GM19193 (cell line): ENCODE results near the gene NUP93.

ENCODE experiments used
- POLR2A ChIP-seq: IDR thresholded peaks from 4 replicates; pipeline ENCODE4 v1.6.1; 2011; ENCODE audit not compliant: insufficient read depth, insufficient read length; ENCODE audit errors: extremely low read depth

NUP93 gene

DNA sequence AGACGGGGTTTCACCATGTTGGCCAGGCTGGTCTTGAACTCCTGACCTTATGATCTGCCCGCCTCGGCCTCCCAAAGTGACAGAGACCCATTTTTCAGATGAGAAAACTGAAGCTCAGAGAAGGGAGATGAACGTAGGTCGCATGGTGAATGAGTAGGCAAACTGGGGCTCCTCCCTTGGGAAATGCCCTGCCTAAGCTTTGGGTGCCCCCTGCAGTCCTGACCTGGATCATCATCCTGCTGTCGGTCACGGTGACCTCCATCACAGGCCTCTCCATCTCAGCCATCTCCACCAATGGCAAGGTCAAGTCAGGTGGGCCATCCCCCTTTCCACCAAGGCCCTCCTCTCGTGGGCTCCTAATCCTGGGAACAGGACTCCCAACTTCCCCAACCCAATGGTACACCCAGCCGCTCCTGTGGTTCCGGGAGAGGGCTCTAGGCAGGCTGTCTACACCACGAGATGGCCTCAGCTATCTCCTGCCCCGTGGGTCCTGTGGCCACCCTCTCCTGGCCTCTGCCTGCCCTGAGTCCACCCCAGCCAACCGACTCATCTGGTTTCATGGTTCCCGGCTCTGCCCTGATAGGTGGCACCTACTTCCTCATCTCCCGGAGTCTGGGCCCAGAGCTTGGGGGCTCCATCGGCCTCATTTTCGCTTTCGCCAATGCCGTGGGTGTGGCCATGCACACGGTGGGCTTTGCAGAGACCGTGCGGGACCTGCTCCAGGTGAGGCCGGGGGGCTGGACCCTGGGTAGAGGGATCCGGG lies 139.8 kb downstream of the NUP93 start:
- TF ChIP-seq POLR2A, result no peak

DNA sequence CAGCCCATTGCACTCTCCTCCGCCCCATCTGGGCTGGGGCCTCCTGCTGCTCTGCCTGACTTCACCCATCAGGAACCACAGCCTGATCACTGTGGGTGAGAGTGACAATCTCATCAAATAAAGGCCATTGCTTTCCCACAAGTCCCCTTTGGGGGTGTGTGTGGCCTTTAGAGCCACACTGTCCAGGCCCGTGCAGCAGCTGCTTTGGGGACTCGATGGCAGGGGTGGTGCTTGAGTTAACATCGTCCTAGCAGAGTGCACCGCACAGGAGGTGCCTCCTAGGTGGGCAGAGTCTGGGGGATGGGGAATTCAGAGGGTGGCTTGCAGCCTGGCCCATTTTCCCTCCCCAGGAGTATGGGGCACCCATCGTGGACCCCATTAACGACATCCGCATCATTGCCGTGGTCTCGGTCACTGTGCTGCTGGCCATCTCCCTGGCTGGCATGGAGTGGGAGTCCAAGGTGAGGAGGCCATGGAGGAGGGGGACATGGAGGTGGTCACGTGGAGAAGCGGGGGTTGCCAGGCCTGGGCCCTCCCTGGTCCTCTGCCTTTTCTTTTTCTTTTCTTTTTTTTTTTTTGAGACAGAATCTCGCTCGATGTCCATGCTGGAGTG lies 140.5 kb downstream of the NUP93 start:
- no peak for TF ChIP-seq POLR2A

DNA sequence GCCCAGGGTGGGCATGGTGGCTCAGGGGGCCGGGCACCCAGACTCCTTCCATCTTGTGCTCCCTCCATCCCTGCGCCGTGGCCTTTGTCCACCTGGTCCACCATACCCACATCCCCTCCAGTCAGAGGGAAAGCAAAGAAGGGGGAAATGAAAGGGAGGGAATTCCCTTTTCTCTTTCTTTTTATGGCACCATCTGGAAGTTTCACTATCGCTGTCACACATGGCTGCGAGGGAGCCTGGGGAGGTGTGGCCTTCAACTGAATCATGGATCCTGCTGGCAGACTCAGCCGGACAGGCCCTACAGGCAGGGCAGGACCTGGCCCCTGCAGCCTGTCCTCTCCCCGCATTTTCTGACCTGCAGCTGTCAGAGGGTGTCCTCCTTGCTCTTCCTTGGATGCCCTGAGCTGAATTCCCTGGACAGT lies 141.3 kb downstream of the NUP93 start:
- TF ChIP-seq POLR2A, result no peak

DNA sequence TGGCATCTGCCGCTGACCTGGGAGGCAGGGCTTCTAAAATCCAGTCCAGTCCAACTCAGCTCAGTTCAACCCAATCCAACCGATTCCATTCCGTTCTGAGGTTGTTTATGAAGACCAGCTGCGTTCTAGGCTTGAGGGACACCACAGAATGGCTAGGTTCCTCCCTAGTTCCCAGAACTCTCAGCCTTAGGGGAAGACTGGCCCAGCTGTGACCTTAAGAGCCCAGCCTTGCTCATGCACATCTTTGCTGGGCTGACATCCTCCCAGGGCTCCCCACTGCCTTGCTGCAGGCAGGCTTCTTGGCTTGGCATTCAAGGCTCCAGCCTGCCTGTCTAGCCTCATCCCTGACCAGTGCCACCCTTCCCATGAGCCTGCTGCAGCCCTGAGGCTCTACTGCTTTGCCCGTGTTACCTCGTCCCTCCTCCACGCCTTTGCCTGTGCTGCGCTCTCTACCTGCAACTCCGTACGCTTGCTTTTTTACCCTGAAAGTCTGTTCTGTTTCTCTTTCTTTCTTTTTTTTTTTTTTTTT lies 143.0 kb downstream of the NUP93 start:
- no peak for TF ChIP-seq POLR2A

DNA sequence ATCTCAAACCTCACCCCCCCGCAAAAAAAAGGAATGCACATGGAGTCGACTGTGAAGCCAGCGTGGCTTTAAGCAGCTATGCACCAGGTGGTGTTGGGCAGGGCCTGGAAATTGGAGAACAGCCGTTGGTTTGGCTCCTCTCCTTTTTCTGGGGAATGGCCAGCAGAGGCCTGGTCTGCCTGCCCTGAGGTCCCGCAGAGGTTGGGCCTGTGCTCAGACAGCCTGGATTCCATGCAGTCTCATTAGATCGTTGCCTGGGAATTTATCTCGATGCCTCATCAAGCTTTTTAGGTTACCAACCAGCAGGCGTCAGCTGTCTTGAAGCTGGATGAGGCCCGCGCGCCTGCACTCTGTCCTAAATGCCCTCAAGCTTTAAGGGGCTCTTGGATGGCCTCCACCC lies 144.9 kb downstream of the NUP93 start:
- TF ChIP-seq POLR2A, result no peak

DNA sequence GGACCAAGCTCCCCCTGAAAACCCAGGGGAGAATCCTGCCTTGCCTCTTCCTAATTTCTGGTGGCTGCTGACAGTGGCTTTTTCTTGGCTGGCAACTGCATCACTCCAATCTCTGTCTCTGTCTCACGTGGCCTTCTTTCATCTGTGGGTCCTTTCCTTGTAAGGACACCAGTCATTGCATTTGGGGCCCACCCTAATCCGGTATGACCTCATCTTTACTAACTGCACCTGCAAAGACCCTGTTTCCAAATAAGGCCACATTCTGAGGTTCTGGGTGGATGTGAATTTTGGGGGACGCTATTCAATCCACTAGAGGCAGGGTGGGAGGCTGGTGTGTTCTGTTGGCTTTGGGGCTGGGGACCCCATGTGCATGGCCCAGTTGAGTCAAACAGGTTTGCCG lies 146.1 kb downstream of the NUP93 start:
- TF ChIP-seq POLR2A, result no peak

DNA sequence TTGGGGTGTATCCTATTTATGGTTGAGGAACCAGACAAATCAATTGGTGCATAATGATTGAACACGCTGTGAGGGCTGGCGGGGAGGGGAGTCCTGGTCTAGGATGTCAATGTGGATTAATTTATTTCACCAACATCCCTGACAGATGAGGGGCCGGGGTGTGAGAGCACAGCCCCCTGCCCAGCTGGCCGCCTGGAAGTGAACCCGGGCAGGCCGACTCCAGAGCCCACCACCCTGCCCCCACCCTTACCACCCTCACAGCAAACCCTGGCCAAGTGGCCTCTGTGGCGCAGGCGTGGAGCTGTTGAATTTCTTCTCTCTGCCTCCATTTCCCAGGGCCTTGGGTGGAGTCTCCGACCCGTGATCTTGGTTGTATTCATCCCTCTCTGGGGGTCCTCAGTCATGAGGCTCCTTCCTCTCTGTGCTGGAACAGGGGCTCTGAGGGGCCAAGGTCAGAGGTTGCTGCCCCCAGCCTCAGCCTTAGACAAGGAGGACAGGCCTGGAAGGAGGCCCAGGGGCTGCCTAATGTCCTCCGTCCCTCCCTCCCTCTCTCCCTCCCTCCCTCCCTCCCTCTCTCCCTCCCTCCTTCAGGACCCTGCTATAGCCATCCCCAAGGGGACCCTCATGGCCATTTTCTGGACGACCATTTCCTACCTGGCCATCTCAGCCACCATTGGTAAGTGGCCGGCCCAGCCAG lies 147.7 kb downstream of the NUP93 start:
- TF ChIP-seq POLR2A, result no peak

DNA sequence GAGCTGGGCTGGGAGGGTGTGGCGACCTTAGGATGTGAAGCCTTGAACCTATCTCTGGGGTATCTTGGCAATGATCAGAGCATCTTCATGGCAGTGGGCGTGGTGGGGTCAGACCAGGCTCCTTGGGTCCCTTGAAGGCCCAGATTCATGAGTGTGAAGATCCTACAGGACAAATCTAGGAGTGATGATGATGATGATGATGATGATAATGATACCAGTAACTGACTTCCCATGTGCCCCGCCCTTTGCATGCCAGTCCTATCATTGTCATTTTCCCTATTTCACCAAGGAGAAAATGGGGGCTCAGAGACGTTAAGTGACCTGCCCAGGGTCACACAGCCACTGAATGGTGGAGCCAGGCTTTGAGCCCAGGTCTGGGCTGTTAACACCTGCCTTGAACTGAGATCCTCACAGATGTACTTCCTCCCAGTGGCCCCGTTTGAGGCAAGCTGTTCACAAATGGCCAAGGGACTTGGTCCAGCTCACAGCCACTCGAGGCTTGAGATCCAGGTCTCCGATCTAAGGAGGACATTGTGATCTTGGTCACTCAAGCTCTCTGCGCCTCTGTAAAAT lies 148.4 kb downstream of the NUP93 start:
- TF ChIP-seq POLR2A, result no peak

DNA sequence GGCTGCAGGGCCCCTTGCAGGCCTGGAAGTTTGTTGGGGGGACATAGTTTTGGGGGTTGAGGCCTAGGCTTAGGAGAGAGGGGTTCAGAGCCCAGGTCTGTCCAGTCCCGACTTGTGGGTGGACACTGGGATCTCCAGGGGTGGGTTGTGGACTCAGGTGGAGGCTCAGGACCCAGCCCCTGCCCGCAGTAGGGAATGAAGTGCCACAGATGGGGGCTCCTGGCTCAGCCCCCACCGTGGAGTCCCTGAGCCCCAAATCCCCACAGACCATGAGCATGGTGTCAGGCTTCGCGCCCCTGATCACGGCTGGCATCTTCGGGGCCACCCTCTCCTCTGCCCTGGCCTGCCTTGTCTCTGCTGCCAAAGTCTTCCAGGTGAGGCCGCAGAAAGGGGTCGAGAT lies 149.3 kb downstream of the NUP93 start:
- no peak for TF ChIP-seq POLR2A

DNA sequence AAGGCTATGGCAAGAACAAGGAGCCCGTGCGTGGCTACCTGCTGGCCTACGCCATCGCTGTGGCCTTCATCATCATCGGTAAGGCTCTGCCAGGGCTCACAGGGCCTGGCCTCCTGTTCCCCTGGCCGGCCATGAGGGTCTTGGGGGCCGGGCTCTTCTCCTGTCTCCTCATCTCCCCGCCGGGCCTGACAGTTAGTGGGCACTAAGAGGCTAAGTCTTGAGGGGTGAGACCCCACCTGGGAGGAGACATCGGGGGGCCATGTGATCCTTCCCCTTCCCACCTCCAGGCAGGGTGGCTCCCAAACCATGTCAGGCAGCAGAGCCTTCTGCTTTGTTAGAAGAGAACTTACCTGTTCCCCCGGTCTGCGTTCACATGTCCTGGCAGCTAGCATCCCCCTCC lies 150.2 kb downstream of the NUP93 start:
- TF ChIP-seq POLR2A, result no peak

DNA sequence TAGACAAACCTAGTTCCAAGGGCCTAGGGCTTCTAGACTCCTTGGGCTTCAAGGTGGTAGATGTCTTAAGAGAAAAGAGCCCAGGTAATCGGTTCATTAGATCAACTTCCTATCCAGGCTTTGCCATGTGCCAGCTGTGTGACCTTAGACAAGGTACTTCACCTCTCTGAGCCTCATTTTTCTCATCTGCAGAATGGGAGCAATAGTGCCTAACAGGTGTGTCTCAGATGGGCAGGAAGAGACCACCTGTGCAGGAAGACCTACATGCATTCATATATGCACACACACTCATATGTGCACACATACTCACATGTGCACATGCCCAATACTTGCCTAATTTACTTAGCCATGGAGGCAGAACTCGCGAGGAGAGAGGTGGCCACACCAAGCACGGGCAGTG lies 150.8 kb downstream of the NUP93 start:
- TF ChIP-seq POLR2A, result no peak

DNA sequence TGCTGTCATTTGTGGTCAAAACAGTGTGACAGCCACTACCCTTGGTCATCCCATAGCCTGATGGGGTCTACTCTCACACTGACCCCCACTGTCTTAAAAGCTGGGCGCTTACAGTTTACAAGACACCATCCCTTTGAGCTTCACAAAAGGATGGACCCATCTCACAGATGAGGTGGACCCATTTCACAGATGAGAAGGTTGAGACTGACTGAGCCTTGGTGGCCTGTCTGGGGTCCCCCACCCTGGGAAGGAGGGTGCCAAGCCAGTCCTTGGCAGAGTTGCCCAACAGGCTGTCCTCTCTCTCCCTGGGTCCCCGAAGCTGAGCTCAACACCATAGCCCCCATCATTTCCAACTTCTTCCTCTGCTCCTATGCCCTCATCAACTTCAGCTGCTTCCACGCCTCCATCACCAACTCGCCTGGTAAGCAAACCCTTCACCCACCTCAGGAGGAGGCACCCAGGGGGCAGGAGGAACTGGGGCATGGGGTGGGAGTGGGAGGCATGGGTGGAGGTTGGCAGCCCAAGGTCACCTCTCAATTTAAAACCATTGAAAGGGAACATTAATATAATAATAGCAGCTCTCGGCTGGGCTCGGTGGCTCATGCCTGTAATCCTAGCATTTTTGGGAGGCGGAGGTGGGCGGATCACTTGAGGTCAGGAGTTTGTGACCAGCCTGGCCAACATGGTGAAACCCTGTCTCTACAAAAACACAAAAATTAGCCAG lies 152.3 kb downstream of the NUP93 start:
- no peak for TF ChIP-seq POLR2A

DNA sequence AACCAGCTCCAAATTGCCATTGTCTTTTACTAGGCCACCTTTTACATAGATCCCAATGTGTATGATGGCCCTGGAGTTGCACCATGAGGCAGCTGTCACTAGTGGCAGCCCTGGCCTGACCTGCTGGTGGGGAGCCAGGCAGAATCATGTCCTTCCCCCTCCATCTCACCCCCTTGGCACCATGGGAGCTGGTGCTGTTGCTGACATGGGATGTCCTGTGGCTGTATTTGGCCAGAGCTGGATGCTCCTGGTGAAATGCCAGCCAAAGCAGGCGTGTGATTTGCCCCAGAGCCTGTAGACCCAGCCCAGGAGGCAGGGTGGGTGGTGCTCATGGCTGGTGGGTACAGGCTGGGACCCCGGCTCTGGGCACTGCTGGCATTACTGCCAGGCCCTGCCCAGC lies 153.7 kb downstream of the NUP93 start:
- no peak for TF ChIP-seq POLR2A

DNA sequence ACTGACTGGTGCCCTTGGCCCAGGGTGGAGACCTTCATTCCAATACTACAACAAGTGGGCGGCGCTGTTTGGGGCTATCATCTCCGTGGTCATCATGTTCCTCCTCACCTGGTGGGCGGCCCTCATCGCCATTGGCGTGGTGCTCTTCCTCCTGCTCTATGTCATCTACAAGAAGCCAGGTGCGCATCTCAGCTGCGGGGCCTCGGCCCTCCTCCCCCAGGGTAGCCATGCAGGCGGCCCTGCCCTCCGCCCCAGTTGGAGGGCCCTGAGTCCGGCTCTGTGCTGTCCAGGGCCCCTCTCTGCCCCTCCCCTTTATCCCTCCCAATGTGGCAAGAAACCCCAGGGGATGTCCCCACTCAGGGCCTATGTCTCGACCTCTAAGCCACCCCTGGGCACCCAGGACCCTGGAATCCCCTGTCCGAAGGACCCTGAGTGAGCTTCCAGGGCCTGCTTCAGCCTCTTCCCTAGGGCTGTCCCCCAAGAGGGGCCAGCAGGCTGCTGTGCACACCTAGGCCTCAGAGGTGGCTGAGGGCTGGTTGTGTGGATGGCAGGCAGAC lies 154.2 kb downstream of the NUP93 start:
- no peak for TF ChIP-seq POLR2A

DNA sequence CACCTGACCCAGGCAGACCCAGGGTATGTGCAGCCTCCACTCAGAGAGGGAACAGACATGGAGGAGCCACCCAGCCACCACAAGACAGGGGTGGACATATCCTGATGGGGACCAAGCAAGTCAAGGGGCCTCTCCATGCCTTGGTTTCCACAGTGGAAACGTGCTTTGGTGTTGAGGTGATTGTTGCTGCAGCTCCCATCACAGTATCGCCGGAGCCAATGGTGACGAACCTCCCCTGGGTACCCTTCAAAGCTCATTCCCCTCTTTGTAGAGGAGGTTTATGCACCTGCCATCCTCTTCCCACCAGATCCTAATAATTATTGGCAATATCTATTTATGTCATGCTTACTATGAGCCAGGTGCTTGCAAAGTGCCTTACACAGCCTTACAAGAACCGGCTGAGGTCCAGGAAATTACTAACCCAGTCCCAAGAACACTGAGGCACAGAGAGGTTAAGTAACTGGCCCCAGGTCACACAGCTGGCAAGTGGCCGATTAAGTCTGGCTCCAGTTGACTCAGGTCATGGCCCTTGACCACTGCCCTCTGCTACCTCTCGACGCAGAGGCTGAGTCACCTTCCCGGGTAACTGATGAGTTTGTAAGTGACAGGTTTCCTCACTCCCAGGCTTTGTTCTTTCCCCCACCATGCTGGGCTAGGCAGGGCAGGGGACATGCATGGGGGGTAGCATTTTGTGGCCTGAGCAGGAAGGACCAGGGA lies 155.7 kb downstream of the NUP93 start:
- no peak for TF ChIP-seq POLR2A

DNA sequence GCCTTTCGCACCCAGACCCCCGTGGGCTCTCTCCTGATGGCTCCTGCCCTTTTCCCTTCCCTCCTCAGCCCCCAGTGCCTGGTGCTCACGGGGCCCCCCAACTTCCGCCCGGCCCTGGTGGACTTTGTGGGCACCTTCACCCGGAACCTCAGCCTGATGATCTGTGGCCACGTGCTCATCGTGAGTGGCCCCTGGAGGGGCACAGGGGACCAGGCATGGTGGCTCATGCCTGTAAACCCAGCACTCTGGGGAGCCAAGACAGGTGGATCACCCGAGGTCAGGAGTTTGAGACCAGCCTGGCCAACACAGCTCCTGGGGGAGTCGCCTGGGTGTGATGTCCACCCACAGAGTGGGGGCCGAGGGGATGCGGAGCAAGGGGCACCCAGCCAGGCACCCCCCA lies 156.4 kb downstream of the NUP93 start:
- TF ChIP-seq POLR2A, result no peak
